WTC11 (cell line): ENCODE measurements around the gene VAV2. TPM values are rescaled to one million over a fixed set of nuclear protein-coding genes. Genes with fewer than 3 reads are reported as not detected.

Experiments used
- ATAC-seq: fragments of 200-7000 bp; cut with Tn5 transposase; 2 replicates; pipeline ENCODE4 v1.10.0; 2021; ENCODE audit warnings: mild to moderate bottlenecking, moderate library complexity
- CTCF ChIA-PET: fragments of 300-600 bp; sonication (Branson Sonifier 250); formaldehyde crosslinking; loops from one replicate; lab custom pipeline; 2021; ENCODE audit warnings: antibody characterized with exemption; lab: Charles Lee
- POLR2A ChIA-PET: fragments of 350-600 bp; sonication (Branson Sonifier 250); formaldehyde crosslinking; loops from one replicate; lab custom pipeline; 2021; ENCODE audit warnings: antibody characterized with exemption; lab: Charles Lee
- DNase-seq: peaks from one replicate; pipeline ENCODE4 v3.0.0; 2021; ENCODE audit warnings: low spot score
- H3K27ac Mint-ChIP-seq: 2 replicates; pipeline ENCODE4 v1.8.0; 2021; ENCODE audit warnings: mixed read lengths
- H3K27me3 Mint-ChIP-seq: 2 replicates; pipeline ENCODE4 v1.8.0; 2021; ENCODE audit warnings: low read depth, mild to moderate bottlenecking, moderate library complexity, mixed read lengths
- H3K36me3 Mint-ChIP-seq: 2 replicates; pipeline ENCODE4 v1.8.0; 2021; ENCODE audit warnings: mixed read lengths
- H3K4me1 Mint-ChIP-seq: 2 replicates; pipeline ENCODE4 v1.8.0; 2022; ENCODE audit warnings: mixed read lengths
- H3K4me3 Mint-ChIP-seq: 2 replicates; pipeline ENCODE4 v1.8.0; 2021; ENCODE audit warnings: mild to moderate bottlenecking, moderate library complexity, mixed read lengths
- H3K9me3 Mint-ChIP-seq: 2 replicates; pipeline ENCODE4 v1.8.0; 2021; ENCODE audit warnings: mixed read lengths
- AFF4 ChIP-seq: sonication (generic); formaldehyde crosslinking; IDR thresholded peaks from 2 replicates; pipeline ENCODE4 v1.8.1; 2023; ENCODE audit warnings: mild to moderate bottlenecking, missing genetic modification reagents, borderline replicate concordance
- CTCF ChIP-seq: fragments of 200-600 bp; IDR thresholded peaks from 2 replicates; pipeline ENCODE4 v1.8.0; 2022; ENCODE audit warnings: antibody characterized with exemption
- EMX1 ChIP-seq: fragments of 250-450 bp; sonication (Bioruptor Pico); IDR thresholded peaks from 2 replicates; pipeline ENCODE4 v1.8.0; 2021; ENCODE audit warnings: mild to moderate bottlenecking
- ESRRA ChIP-seq: sonication (generic); formaldehyde crosslinking; IDR thresholded peaks from 2 replicates; pipeline ENCODE4 v1.8.1; 2022; ENCODE audit warnings: mild to moderate bottlenecking, missing genetic modification reagents, borderline replicate concordance
- FOXK1 ChIP-seq: sonication (generic); formaldehyde crosslinking; IDR thresholded peaks from 2 replicates; pipeline ENCODE4 v1.8.0; 2022; ENCODE audit warnings: mild to moderate bottlenecking, moderate library complexity, missing genetic modification reagents
- GABPB1 ChIP-seq: sonication (generic); formaldehyde crosslinking; IDR thresholded peaks from 2 replicates; pipeline ENCODE4 v1.8.1; 2023; ENCODE audit warnings: mild to moderate bottlenecking, missing genetic modification reagents
- HMGXB4 ChIP-seq: sonication (generic); formaldehyde crosslinking; IDR thresholded peaks from 2 replicates; pipeline ENCODE4 v1.8.1; 2023; ENCODE audit warnings: mild to moderate bottlenecking, moderate library complexity, missing genetic modification reagents
- IRF2 ChIP-seq: sonication (generic); formaldehyde crosslinking; IDR thresholded peaks from 2 replicates; pipeline ENCODE4 v1.8.0; 2022; ENCODE audit warnings: low read depth, missing genetic modification reagents, borderline replicate concordance
- MXD4 ChIP-seq: fragments of 250-450 bp; sonication (Bioruptor Pico); IDR thresholded peaks from 2 replicates; pipeline ENCODE4 v1.8.0; 2021; ENCODE audit warnings: mild to moderate bottlenecking, moderate library complexity, borderline replicate concordance
- MYBL2 ChIP-seq: sonication (generic); formaldehyde crosslinking; IDR thresholded peaks from 2 replicates; pipeline ENCODE4 v1.8.1; 2023; ENCODE audit warnings: mild to moderate bottlenecking, moderate library complexity, missing genetic modification reagents
- NR2C2 ChIP-seq: sonication (generic); formaldehyde crosslinking; IDR thresholded peaks from 2 replicates; pipeline ENCODE4 v1.8.0; 2022; ENCODE audit warnings: mild to moderate bottlenecking, missing genetic modification reagents
- SMAD3 ChIP-seq: sonication (generic); formaldehyde crosslinking; IDR thresholded peaks from 2 replicates; pipeline ENCODE4 v1.8.0; 2022; ENCODE audit warnings: missing genetic modification reagents, mild to moderate bottlenecking, borderline replicate concordance
- STAT6 ChIP-seq: sonication (generic); formaldehyde crosslinking; conservative IDR thresholded peaks from 2 replicates; pipeline ENCODE4 v1.8.1; 2023; ENCODE audit warnings: mild to moderate bottlenecking, low read depth, missing genetic modification reagents, moderate library complexity
- TP53 ChIP-seq: sonication (generic); formaldehyde crosslinking; IDR thresholded peaks from 2 replicates; pipeline ENCODE4 v1.8.1; 2023; ENCODE audit warnings: mild to moderate bottlenecking, missing genetic modification reagents
- ZNF416 ChIP-seq: fragments of 250-450 bp; sonication (Bioruptor Pico); IDR thresholded peaks from 2 replicates; pipeline ENCODE4 v1.9.0; 2021; ENCODE audit warnings: mild to moderate bottlenecking, inconsistent platforms
- total RNA-seq: library from RNA; stranded (reverse); gene quantifications from 3 replicates; pipeline ENCODE4 v1.2.3, GENCODE V29; 2021

The VAV2 gene
- total RNA-seq, 1 experiment from 2014 or later, result 39.7 TPM

GRCh38 chr9:133934482-133935232 is 57.5 kb downstream of the VAV2 start (continued):
- no peak for TF ChIP-seq STAT6
- TF ChIP-seq ESRRA, result no peak
- no peak for TF ChIP-seq IRF2 (CRISPR knock-in tag)

- Mint-ChIP-seq H3K9me3 (peaks cover 12% of the 10 kb centered on the region), H3K4me3 (no peak overlapping the region), H3K27me3 (no peaks in the 10 kb centered on the region), H3K36me3 (peaks cover 15% of the 10 kb centered on the region), H3K4me1 (peaks cover 10% of the 10 kb centered on the region), H3K27ac (no peak overlapping the region)
- ChIA-PET CTCF (no interaction called here), POLR2A (no interaction called here)
- DNase-seq (no peak), ATAC-seq (no peak)
- TF ChIP-seq AFF4 (CRISPR knock-in tag) (no peak), CTCF (no peak), NR2C2 (CRISPR knock-in tag) (no peak), SMAD3 (CRISPR knock-in tag) (no peak), GABPB1 (no peak), MXD4 (CRISPR knock-in tag) (no peak), TP53 (CRISPR knock-in tag) (no peak), MYBL2 (CRISPR knock-in tag) (no peak), EMX1 (CRISPR knock-in tag) (no peak), IRF2 (CRISPR knock-in tag) (no peak), FOXK1 (CRISPR knock-in tag) (no peak), HMGXB4 (CRISPR knock-in tag) (no peak), STAT6 (no peak), ZNF416 (CRISPR knock-in tag) (no peak)
These were observed 58.6 kb downstream of the VAV2 start for GRCh38 chr9:133933426-133934026.
